ENCODE measurements around the gene CREBRF.

CREBRF gene

GRCh38 chr5:173057062-173057924 lies 1.1 kb downstream of the CREBRF start:
- Histone ChIP-seq H3K36me3 (ENCODE audit: low read length) (no peaks in the 10 kb centered on the region), H3K79me2 (ENCODE audit: insufficient read depth, low read length) (peaks cover 4% of the 10 kb centered on the region; the same call in 1 of the 2 replicates), H3K27me3 (ENCODE audit: low read length) (no peaks in the 10 kb centered on the region), H3K27ac (ENCODE audit: low read depth, low read length) (peak overlapping the region; percentile 74), H3K4me2 (ENCODE audit: low read depth, low read length, poor library complexity, severe bottlenecking) (peak overlapping the region; percentile 70), H3K9ac (ENCODE audit: low read length) (peak overlapping the region; percentile 70), H2AFZ (ENCODE audit: low read depth, low read length, severe bottlenecking) (peak overlapping the region; percentile 87), H3K9me2 (replicated peaks; ENCODE audit: insufficient read depth, low read length) (no peaks in the 10 kb centered on the region), H4K20me1 (ENCODE audit: low read depth, low read length) (no peaks in the 10 kb centered on the region), H3F3A (ENCODE audit: insufficient read depth) (peaks cover 19% of the 10 kb centered on the region), H3K4me3 (ENCODE audit: insufficient read depth, low read length, poor library complexity, severe bottlenecking) (peak overlapping the region; percentile 68), H3K9me3 (ENCODE audit: insufficient read depth, low read length) (no peaks in the 10 kb centered on the region)
- TF ChIP-seq EZH2phosphoT487 (conservative IDR thresholded peaks at IDR 0.05; ENCODE audit: low read length): no peak
- TF ChIP-seq, protein P1, sequence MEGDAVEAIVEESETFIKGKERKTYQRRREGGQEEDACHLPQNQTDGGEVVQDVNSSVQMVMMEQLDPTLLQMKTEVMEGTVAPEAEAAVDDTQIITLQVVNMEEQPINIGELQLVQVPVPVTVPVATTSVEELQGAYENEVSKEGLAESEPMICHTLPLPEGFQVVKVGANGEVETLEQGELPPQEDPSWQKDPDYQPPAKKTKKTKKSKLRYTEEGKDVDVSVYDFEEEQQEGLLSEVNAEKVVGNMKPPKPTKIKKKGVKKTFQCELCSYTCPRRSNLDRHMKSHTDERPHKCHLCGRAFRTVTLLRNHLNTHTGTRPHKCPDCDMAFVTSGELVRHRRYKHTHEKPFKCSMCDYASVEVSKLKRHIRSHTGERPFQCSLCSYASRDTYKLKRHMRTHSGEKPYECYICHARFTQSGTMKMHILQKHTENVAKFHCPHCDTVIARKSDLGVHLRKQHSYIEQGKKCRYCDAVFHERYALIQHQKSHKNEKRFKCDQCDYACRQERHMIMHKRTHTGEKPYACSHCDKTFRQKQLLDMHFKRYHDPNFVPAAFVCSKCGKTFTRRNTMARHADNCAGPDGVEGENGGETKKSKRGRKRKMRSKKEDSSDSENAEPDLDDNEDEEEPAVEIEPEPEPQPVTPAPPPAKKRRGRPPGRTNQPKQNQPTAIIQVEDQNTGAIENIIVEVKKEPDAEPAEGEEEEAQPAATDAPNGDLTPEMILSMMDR (IDR thresholded peaks at IDR 0.05; ENCODE audit: insufficient read depth, low read length, poor library complexity, severe bottlenecking): no peak

- Histone ChIP-seq H3K36me3 (ENCODE audit: low read length) (no peaks in the 10 kb centered on the region), H3K79me2 (ENCODE audit: insufficient read depth, low read length) (peaks cover 4% of the 10 kb centered on the region; the same call in 1 of the 2 replicates), H4K20me1 (ENCODE audit: low read depth, low read length) (no peaks in the 10 kb centered on the region), H3K27me3 (ENCODE audit: low read length) (no peaks in the 10 kb centered on the region), H3K9me3 (ENCODE audit: insufficient read depth, low read length) (no peaks in the 10 kb centered on the region), H2AFZ (ENCODE audit: low read depth, low read length, severe bottlenecking) (no peak overlapping the region), H3F3A (ENCODE audit: insufficient read depth) (peaks cover 9% of the 10 kb centered on the region), H3K27ac (ENCODE audit: low read depth, low read length) (no peak overlapping the region), H3K4me2 (ENCODE audit: low read depth, low read length, poor library complexity, severe bottlenecking) (no peak overlapping the region), H3K9ac (ENCODE audit: low read length) (no peak overlapping the region), H3K4me3 (ENCODE audit: insufficient read depth, low read length, poor library complexity, severe bottlenecking) (no peak overlapping the region), H3K9me2 (replicated peaks; ENCODE audit: insufficient read depth, low read length) (no peaks in the 10 kb centered on the region)
- TF ChIP-seq, protein P1 (IDR thresholded peaks at IDR 0.05; ENCODE audit: insufficient read depth, low read length, poor library complexity, severe bottlenecking): no peak
- TF ChIP-seq EZH2phosphoT487 (conservative IDR thresholded peaks at IDR 0.05; ENCODE audit: low read length): no peak
Observed at GRCh38 chr5:173062141-173062540, 6.0 kb downstream of the CREBRF start.

DNA sequence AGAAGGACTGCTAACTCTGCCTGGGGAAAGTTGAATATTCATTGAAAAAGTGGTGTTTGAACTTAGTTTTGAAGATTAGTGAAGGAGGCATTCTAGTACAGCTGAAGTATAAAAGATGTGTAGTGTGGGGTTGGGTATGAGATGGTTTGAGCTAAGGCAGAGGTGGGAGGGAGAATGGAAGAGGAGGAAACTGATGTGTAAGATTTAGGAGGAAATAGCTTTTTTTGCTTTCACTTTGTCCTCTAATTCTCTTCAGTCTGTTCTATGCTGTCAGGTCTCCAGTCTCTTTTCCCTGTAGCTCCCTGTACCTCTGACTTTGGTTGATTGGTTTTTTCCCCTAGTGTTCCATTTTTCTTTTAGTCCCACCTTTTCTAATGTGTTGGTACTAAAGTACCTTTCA lies 9.0 kb downstream of the CREBRF start:
- Histone ChIP-seq H3F3A (ENCODE audit: insufficient read depth) (no peaks in the 10 kb centered on the region), H2AFZ (ENCODE audit: low read depth, low read length, severe bottlenecking) (no peak overlapping the region), H3K79me2 (ENCODE audit: insufficient read depth, low read length) (no peaks in the 10 kb centered on the region), H3K27me3 (ENCODE audit: low read length) (no peaks in the 10 kb centered on the region), H3K9me2 (replicated peaks; ENCODE audit: insufficient read depth, low read length) (no peaks in the 10 kb centered on the region), H4K20me1 (ENCODE audit: low read depth, low read length) (no peaks in the 10 kb centered on the region), H3K9ac (ENCODE audit: low read length) (no peak overlapping the region), H3K4me2 (ENCODE audit: low read depth, low read length, poor library complexity, severe bottlenecking) (peak overlapping the region; percentile 13), H3K27ac (ENCODE audit: low read depth, low read length) (no peak overlapping the region), H3K36me3 (ENCODE audit: low read length) (no peaks in the 10 kb centered on the region), H3K4me3 (ENCODE audit: insufficient read depth, low read length, poor library complexity, severe bottlenecking) (no peak overlapping the region), H3K9me3 (ENCODE audit: insufficient read depth, low read length) (no peaks in the 10 kb centered on the region)
- TF ChIP-seq, protein P1 (IDR thresholded peaks at IDR 0.05; ENCODE audit: insufficient read depth, low read length, poor library complexity, severe bottlenecking): no peak
- no peak for TF ChIP-seq EZH2phosphoT487 (conservative IDR thresholded peaks at IDR 0.05; ENCODE audit: low read length)

Measured in SU-DHL-6 (cell line).